ENCODE measurements around the gene NTRK3.
A peak's percentile ranks its signal among the peaks of the same experiment; 100 is the strongest.

The NTRK3 gene

GRCh38 chr15:88257311-88258092 lies 963 bp upstream of the NTRK3 start:
- DNase-seq: no peak

- DNase-seq: no peak
Measured at GRCh38 chr15:88255484-88256278, 858 bp downstream of the NTRK3 start.

DNA sequence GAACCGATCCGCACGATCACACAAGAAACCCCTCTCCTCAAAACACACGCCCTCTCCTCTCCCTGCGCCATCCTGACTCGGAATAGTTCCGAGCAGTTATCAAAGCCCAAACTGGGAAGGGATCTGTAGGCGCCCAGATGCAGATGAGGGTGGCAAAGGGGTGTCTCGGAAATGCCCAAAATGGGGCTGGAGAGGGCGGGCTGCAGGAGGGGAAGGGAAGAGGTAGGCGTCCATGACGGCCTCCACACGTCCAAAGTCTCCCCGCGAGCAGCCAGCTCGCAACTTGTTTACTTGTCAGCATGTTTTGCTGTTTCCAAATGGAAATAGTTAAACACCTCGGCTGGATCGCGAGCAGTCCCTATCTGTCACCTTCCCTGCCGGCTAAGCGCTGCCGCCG lies 1.5 kb downstream of the NTRK3 start:
- no peak for DNase-seq

GRCh38 chr15:88252441-88252840 lies 4.1 kb downstream of the NTRK3 start:
- no peak for DNase-seq

DNA sequence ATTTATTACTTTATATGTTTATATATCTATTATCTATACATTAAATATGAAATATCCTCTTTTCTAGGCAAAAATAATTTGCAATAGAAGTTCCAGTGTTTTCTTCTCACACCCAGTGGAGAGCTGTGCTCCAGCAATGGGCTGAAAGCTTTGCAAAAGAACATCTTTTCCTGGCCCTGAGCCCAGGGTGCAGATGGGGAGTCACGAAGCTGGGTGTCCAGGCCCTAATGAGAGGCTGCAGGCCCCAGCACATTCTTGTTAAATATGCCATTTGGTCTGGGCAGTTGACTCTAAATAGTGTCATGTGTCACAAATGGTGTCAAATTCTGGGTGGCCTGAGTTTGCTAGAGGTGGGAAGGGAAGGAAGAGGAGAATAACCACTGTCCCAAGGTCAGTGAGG lies 5.7 kb downstream of the NTRK3 start:
- DNase-seq: no peak

- DNase-seq: no peak
Measured at GRCh38 chr15:88249220-88249619, 7.3 kb downstream of the NTRK3 start.

- no peak for DNase-seq
Measured at GRCh38 chr15:88247914-88248313, 8.6 kb downstream of the NTRK3 start.

- DNase-seq: peak; percentile 22
Measured at GRCh38 chr15:88246666-88247446, 9.7 kb downstream of the NTRK3 start.

DNA sequence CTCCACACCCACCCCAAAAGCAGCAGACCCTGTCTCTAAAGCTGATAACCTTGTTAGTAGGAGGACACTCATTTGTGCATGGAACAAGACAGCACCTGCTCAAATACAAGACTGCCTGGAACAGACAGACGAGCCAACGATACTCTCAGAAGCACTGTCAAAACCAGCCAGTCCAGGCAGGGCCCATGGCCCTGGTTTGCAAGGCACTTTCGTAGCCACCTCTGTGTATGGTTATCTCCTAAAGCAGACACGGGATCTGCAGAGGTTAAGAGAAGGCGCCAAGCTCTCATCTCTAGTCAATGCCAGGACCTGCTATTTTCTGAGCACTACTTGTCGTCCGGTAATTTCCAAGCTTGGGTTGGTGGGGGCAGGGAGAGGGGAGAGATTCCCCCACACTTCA lies 10.5 kb downstream of the NTRK3 start:
- DNase-seq: no peak

DNA sequence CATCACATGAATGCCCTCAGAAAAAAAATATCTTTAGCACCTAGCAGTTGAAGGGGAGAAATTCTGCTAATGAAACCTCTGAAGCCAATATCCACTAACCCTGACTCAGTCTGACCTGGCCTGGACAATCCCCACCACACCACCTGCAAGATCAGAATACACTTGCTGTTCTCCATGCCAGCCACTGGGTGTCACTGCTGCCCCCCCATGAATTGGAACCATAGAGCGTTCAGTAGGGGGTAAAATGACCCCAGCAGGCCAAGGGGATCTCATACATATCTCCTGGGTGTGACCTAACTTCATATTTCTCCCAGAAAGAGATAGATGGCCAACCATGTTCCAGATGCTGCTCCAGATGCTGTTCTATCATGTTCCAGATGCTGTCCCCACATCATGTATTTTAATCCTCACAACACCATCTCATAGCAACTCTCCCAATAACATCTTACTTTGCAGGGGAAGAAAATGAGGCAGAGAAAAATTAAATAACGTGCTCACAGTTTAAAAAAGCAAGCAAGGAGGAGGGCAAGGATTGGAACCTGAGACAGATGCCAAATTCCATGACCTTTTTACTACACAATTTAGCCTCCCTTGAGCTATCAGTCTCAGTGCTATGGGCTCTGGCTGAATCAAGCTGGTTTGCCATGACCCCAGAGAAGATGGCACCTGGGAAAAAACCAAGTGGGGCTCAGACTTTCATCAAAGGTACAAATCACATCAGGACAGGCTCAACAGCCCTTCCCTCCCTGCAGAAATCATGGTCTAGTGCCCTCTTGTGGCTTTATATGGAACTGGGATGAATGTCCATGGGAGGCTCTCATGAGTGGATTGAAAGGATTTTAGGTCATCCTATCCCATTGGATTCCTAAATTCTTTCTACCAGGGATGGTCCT lies 12.4 kb downstream of the NTRK3 start:
- DNase-seq: no peak

- no peak for DNase-seq
Measured at GRCh38 chr15:88242586-88243555, 13.7 kb downstream of the NTRK3 start.

DNA sequence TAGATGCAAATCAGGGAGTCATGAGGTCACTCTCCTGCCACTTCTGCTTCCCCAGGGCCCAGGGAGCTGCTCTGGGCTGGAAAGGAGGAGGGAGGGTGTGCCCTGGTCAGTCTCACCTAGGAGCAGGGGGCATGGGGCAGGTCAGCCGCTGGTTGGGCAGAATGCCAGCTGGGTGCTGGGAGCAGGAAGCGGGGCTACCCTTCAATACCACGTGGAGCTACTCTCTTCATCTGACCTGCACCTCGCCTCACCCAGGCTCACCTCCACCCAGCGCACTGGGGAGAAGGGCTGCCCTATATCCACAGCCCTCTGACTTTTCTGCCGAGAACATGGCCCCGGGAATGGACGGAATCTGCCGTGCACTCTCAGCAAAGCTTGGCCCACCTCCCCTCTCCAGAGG lies 15.1 kb downstream of the NTRK3 start:
- no peak for DNase-seq

DNA sequence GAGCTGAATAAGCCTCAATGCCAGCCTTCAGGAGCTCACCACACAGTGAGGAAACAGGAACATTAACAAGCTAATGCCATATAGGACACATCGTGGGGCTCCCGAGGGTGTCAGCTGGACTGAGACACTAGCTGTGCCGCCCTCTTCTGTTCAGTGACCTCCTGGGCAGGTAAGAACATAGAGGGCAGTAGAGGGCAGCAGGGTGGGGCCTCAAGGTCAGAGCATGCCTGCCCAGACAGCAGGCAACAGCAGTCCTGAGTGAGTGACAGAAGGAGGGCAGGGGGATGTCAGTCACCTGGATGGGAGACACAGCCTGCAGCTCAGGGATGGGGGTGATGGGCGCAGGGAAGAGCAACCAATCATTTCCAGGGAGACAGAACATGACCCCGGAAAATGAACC lies 15.5 kb downstream of the NTRK3 start:
- DNase-seq: no peak

- no peak for DNase-seq
Measured at GRCh38 chr15:88239594-88239993, 16.9 kb downstream of the NTRK3 start.

DNA sequence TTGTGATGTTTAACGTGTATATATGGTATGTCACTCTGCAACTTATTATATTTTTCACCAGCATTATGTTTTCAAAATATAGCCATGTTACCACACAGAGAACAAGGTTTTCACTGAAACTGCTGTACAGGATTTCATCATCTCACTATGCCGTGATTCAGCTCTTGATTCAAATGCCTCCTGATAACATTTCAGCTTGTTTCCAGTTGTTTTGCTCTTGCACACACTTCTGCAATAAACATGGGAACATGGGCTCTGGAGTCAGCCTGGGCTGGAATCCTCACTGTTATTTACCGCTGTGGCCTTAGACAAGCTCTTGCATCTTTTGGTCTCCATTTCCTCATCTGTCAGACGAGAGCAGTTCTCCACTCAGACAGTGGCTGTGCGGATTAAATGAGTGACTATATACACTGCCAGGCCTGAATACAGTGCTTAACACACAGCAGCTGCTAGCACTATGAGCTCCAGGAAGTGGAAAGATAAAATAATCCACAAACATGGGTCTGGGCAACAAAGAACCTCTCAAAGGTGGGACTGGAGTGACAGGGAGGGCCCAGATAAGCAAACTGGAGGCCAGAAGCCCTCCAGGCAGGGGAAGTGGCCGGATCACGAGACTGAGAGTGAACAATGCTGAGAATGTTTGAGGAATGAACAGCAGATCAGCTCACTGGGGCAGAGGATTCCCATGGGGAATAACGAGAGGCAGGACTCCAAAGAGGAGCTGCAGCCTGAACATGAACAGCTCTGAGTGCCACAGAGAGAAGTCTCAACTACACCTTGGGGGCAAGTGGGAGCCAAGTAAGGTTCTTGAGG lies 17.7 kb downstream of the NTRK3 start:
- DNase-seq: no peak

DNA sequence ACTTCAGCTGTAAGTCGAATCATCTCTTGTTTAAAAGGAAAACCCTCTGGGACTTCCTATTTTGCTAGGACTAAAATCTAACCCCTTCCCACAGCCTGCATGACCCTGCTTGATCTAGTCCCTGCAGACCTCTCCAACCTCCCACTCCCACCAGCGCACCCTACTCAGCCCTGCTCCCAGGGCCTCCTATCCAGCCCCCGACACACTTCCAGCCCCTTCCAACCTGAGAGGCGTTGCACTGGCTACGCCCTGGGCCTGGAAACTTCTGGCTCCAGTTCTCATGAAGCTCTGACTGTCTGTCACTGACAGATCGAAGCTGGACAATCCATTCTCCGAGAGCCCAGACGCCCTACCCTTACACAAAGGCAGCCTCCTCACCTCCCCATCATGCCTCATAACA lies 21.8 kb downstream of the NTRK3 start:
- no peak for DNase-seq

DNA sequence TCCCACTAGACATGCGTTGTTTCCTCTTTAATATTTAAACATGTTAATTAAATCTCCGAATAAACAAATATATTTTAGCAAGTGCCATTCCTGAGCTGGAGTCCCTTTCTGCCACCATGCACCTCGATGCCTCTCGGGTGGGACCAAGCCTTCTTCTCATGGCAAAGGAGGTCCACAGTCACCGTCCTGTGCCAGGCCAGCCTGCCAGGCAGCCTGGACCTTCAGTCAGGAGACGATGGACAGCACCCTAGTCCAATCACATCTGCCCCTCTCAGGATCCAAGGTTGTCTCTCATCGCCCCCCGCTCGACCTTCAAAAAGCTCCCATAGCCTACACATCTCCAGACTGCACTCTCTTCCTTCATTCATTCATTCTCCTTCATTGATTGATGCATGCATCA lies 22.6 kb downstream of the NTRK3 start:
- no peak for DNase-seq

DNA sequence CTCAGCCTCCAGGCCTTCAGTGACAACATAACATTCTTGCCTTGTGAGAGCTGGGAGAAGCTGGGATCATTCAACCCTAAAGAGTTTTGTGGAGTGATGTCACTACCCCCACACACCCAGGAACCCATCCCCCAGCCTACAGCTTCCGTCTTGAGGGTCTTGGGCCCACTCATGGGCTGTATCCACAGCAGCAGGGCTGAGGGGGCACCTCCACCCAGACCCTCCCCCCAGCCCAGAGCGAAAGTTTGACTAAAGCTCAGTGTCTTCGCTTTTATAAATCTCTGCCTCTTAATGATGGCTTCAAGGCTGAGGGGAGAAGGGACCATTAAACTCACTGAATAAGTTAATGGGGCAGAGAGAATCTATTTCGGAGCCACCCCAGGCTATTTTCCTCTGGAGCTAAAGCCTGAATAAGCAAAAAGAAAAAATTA lies 23.8 kb downstream of the NTRK3 start:
- no peak for DNase-seq

- no peak for DNase-seq
Measured at GRCh38 chr15:88231909-88232644, 24.5 kb downstream of the NTRK3 start.

GRCh38 chr15:88230823-88231222 lies 25.7 kb downstream of the NTRK3 start:
- no peak for DNase-seq

Data from GOT3 (cell line).